DOHH2 (cell line): ENCODE results near the gene KRTAP12-4.

Experiments used
- CTCF ChIP-seq: fragments of 200-600 bp; sonication (generic); IDR thresholded peaks from one replicate; pipeline ENCODE4 v1.5.1; 2014; ENCODE audit warnings: antibody characterized with exemption, mild to moderate bottlenecking, low read depth, low read length; ENCODE audit not compliant: poor library complexity, severe bottlenecking
- EZH2phosphoT487 ChIP-seq: fragments of 200-600 bp; sonication (generic); IDR thresholded peaks from 2 replicates; pipeline ENCODE4 v1.6.1; 2017; ENCODE audit warnings: borderline replicate concordance, mild to moderate bottlenecking, antibody characterized with exemption, low read length, moderate library complexity, mixed read lengths

- TF ChIP-seq CTCF (no peak), EZH2phosphoT487 (no peak)
Measured at GRCh38 chr21:44677881-44678280, 23.4 kb upstream of the KRTAP12-4 start.
